Measurements from ENCODE around the gene PTPN13.

Gene PTPN13

DNA sequence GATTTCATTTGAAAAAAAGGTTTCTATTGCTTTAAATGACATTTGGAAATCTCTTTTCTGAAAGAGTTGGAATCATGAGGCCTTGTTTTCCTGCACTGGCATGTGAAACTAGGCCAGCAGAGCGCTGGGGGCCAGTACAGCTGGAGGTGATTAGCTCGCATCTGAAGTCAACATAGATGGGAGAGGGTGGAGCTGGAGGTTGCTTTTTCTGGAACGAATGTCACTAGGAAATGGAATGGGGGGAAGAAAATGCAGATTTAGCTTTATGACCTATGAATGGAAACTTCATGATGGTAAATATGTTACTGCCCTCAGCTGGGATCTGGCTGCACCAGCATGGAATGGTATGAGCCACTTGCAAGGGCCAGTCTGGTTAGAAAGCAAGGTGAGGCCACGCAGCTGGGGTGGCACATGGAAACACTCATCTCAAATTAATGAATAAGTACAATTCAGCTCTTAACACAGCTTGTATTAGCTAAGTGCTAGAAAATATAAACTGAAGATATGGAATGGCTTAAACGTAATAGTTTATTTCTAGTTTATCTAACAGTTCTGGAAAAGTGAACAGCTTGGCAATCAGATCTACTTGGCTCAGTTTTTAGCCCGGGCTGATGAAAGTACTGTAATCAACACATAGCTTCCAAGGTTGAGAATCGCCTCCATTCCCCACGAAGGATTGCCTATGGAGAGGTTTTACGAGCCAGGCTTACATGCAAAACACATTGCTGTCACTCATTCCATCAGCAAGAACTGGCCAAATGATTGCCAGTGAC, 222.6 kb downstream of the PTPN13 start:
- DNase-seq (ENCODE audit: low read depth, low spot score) = peak; percentile 18

DNA sequence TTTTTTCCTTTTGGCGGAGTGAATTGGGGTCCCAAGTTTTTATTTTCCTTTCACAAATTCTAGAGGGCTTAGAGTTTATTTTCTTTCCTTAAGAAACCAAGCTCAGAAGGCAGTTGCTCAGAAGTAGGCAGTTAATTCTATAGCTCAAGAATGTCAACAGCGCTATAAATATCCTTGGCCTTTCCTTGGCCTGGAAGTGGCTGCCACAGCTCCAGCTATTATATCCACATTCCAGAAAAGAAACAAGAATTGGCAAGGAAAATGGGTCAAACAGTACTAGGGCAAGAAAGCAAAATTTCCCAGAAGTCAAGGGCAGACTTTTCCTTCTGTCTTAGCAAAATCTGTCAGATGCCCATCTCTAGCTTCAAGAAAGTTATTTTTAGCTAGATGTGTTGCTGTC, 224.1 kb downstream of the PTPN13 start:
- DNase-seq (ENCODE audit: low read depth, low spot score) = no peak

DNA sequence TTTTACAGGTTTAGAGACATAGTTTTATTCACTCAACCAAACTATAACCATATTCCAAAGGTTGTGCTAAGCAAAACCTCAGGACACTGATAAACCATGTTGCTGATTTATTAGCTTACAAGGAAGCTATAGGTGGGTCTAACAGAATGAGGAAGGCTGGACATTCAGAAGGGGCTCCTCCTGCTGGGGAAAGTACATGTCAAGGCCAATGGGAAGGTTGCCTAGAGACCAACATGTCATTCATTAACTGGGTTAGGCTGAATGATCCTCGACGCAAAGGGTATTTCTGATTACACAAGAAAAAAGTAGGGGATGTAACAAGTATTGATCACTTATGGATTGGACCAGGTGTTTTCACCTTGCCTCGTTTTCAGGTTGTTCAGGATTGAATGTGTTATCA, 224.7 kb downstream of the PTPN13 start:
- DNase-seq (ENCODE audit: low read depth, low spot score) = no peak

DNA sequence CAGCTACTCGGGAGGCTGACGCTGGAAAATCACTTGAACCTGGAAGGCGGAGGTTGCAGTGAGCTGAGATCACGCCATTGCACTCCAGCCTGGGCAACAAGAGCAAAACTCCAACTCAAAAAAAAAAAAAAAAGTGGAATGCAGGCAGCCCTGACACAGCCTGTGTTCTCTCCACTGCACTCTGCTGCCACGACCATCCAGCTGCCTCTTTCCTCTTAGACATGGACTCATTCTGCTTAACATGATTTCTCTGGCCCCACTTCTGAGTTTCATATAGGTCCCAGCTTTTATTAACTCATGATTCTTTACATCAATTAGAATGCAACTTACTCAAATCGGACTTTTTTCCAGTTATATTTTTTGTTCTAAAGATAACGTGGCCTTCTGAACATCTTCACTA, 225.4 kb downstream of the PTPN13 start:
- DNase-seq (ENCODE audit: low read depth, low spot score) = no peak

DNA sequence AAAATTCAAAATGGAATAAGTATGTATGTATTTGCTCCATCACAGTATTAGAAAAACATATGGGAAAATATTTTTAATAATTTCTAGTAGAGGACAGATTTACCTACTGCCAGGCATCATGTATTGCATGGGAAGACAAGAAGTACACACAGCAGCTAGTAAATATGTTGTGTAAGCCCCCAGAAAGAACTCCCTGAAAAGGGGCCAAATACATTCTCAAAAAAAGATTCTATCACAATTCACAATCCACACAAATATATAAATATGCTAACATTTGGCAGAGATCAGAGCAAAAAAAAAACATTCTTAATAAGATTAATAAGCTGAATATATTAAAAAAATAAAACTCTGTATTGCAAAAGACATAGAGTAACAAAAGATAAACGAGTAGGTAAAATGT, 227.0 kb downstream of the PTPN13 start:
- DNase-seq (ENCODE audit: low read depth, low spot score) = no peak

DNA sequence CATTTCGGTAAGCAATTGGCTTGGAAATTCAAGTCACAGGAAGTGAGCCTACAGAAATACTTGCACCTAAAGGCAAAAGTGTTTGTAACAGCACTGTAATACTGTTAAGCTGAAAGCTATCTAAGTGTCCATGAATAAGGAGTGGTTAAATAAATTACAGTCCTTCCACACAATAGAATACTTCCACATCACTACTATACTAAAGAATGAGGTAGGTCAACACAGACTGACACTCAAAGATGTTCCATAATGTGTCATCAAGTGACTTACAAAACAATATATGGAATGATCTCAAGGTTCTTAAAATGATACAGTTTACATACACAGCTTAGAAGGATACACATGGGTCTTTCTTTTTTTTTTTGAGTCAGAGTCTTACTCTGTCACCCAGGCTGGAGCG, 228.0 kb downstream of the PTPN13 start:
- DNase-seq (ENCODE audit: low read depth, low spot score) = no peak

DNA sequence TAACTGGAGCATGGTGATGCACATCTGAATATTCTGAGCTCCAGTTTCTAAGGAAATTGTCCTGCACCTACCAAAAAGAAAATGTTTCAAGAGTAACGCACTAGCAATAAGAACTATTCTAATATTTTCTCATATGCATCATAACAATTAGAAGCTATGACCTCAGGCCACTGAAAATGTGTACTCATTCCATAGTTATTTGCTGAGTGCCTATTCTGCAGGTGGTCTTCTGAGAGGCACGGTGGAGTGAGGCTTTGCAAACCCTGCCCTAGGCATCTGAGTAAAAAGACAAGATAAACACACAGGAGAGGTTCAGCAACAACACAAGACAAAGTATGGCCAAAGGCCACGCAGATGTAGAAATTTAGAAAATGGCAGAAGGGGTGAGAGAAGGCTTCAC, 231.4 kb downstream of the PTPN13 start:
- no peak for DNase-seq (ENCODE audit: low read depth, low spot score)

DNA sequence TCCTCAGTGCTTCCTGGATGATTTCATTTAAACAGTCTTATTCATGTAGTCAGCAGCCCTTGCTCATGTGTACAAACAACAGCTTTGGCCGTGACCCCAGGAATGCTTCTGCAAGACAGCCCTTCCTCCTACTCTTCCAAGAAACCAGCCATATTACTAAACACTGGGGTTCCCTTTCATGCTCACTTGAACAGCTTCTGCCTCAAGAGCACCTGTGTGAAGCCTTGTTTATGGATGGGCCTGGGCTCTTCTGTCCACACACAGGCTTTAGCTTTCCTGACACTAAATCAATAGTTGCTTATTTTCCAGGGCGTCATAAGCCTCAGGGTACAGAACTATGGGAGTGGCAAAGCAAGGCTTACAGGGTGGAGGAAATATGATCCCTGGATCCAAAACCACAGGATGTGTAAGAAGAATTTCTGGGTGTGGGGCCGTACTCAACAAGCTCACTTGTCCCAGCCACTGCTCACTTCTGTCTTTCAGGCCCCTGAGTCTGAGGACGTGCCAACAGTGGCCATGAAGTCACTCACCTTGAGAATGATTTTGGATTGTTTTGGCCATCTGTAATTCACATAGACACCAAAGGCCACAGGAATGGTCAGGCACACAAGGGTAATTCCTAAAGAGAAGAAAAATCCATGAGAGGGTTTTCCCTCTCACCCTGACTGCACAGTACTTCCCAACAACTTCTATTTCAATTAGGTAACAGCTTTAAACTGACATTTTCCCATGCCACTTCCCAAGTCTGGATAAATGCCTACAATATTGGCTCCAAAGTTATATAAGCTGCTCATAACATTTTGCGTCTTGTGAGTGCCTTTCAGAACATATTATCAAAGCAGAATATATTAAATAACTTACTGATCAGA, 237.4 kb downstream of the PTPN13 start:
- DNase-seq (ENCODE audit: low read depth, low spot score) = no peak

DNA sequence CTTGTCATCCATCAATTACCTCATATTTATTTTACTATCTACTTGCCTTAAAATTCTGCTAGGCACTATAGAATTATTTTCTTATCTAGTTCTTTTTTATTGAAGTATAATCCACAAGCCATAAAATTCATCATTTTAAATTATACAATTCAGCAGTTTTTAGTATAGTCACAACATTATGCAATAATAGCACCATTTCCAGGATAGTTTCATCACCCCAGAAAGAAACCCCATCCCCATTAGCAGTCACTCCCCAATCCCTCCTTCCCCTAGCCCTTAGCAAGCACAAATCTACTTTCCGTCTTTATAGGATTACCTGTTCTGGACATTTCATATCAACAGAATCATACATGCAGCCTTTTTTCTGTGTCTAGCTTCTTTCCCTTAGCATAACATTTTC, 239.5 kb downstream of the PTPN13 start:
- DNase-seq (ENCODE audit: low read depth, low spot score) = no peak

DNA sequence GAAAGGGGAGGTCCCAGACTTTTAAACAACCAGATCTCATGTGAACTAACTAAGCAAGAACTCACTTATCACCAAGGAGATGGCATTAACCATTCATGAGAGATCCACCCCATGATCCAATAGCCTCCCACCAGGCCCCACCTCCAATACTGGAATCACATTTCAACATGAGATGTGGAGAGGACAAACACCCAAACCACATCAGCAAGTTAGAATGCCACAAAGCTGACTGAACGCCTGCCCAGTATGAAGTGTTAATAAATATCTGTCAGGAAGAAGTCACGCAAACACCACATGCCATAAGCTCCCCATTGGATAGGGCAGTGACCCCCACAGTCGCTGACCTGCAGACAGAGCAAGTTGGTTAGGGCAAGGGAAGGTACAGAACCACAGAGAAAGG, 240.8 kb downstream of the PTPN13 start:
- DNase-seq (ENCODE audit: low read depth, low spot score) = no peak

DNA sequence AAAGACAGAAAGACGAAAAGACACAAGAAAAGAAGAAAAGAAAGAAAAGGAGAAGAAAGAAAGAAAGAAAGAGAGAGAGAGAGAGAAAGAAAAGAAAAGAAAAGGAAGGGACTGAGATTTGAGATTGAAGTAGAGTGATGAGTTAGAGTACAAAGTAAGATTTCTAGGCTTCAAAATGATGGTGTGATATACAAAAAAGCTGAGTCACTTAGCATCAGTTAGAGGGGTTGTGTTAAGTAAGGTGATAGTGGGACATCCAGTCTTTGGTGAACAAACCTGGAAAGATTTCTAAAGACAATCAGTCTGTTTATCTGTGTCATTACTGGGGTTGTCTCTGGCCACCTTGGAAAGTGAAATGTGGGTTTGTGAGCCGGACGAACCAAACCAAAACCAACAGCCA, 241.6 kb downstream of the PTPN13 start:
- DNase-seq (ENCODE audit: low read depth, low spot score) = no peak

DNA sequence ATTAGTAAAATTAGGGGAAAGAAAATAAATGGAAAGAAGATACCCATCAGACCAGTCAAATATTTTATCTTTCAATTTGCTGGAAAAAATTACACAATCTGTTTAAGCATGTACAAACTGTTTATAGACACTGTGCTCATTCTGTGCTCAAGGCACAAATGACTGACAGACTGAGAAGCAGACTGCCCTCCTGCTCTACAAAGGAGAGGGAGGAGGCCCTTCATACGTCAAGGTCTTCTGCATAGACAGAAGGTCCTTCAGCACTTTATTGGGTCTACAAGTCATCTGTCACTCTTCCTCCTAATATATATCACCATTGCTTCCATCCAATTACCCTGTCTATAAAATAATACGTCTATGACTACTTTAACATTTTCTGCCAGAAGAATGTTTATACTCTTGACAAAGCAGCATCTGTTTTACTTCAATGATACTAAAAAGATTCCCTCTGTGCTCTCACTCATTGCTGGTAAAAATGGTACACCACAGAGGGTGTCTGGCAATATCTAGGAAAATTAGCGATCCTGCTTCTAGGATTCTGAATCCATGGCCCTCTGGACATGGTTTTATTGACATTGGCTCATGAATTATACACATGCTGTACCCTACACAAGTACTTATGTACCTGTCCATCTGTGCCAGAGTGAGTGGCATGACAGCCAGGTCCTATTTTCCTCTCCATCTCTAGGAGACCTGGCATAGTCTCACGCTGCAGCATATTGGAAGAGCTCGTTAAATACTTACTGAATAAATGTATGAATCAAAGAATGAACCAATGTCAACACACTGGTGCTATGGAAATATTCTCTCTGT, 243.8 kb downstream of the PTPN13 start:
- no peak for DNase-seq (ENCODE audit: low read depth, low spot score)

DNA sequence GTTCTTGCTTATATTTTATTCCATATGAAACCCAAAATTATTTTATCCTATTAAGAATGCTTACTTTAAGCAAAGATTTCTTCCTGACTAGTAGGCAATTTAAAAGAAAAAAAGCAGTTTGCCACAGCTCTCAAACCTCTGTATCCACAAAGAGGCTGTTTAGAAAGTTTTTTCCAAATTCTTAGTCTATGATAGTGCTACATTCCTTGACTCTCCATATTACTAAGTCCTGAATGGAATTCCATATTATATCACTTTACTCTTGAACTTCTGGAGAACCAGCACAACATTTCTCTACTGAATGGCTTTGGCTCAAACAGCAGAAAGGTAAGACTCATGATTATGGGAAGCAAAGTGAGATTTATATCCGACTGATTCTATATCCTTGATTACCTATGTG, 246.7 kb downstream of the PTPN13 start:
- DNase-seq (ENCODE audit: low read depth, low spot score) = no peak

DNA sequence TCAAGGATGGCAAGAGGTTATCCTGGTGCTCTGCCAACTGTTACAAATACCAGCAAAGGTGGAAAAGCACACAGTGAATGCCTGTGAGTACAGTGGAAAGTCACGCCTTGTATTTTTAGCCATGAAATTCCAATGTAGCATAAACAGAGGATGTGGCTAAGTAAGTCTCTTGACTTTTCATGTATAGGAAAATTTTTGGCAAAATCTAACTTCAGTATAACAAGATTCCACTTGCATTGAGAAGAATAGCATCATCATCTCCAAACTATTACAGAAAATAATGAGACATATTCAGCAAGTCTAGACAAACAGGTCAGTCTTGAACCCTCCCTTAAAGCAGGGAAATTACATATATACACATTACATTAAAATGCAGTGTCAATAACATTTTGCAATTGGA, 247.2 kb downstream of the PTPN13 start:
- DNase-seq (ENCODE audit: low read depth, low spot score) = no peak

DNA sequence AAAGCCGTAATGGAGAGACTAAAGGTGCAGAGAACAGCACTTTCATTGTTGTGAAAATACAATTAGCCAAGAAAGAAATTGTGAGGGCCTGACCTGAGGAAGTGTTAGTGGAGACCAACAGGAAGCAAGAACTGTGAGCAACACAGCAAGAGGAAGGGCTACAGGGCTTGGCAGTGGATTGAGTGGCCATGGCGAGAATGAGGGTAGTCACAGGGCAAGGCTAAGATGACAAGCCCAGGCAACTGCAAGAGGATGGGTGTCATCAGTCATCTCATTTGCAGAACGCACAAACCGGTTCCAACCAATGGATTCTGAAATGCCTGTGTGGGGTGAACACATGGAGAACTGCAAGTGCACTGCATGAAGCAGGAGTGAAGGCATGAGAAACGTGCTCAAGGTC, 251.5 kb downstream of the PTPN13 start:
- DNase-seq (ENCODE audit: low read depth, low spot score) = no peak

DNA sequence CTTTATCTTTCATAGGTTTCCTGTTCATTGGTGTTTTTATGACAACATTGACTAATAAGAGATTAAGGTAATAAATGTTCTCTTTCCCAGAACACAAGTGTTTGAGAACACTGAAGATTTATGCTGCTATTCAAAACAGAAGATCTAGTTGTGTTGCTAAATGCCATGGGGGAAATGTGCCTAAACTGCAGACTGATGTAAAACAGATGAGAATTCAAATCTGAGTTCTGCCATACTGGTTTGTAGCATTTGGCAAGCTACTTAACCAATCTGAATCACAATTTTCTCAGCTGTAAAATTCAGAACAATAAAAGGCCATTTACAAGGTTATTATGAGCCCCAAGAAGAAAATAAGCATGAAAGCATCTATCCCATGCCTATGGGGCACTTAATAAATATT, 252.8 kb downstream of the PTPN13 start:
- DNase-seq (ENCODE audit: low read depth, low spot score) = no peak

DNA sequence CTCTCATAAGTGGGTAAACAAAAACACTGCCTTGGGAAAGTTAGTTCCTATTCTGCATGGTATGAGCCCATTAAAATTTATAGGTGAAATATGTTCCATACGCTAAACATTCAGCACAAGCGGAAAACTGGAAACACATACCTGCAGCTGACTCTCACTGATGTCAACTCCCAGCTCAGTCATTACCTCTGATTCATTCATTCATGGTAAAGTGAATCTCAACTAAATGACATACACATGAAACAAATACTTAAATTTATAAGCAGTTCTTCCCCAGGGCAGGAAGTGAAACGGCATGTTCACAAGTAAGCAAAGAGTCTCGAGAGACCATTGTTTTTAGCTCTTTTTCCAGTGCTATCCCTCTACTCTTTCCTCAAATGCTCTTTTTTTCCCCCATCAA, 253.5 kb downstream of the PTPN13 start:
- no peak for DNase-seq (ENCODE audit: low read depth, low spot score)

DNA sequence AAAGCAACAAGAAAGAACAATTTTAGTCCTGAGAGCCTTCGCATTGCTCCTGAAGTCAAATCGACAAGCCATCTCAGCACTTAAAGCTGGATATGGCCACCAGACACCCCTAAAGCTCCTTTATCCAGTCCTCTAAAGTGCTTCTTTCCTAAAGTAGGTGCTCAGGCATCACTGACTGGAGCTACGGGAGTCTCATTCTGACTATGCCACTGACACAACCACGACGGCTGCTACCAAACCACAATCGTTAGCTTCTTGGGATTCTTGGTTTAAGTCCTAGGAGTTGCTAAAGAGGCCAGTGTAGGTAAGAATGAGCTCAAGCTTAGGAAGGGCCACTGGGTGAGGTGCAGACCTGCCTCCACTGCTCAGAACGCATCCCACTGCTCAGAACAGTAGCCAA, 254.0 kb downstream of the PTPN13 start:
- DNase-seq (ENCODE audit: low read depth, low spot score) = no peak

DNA sequence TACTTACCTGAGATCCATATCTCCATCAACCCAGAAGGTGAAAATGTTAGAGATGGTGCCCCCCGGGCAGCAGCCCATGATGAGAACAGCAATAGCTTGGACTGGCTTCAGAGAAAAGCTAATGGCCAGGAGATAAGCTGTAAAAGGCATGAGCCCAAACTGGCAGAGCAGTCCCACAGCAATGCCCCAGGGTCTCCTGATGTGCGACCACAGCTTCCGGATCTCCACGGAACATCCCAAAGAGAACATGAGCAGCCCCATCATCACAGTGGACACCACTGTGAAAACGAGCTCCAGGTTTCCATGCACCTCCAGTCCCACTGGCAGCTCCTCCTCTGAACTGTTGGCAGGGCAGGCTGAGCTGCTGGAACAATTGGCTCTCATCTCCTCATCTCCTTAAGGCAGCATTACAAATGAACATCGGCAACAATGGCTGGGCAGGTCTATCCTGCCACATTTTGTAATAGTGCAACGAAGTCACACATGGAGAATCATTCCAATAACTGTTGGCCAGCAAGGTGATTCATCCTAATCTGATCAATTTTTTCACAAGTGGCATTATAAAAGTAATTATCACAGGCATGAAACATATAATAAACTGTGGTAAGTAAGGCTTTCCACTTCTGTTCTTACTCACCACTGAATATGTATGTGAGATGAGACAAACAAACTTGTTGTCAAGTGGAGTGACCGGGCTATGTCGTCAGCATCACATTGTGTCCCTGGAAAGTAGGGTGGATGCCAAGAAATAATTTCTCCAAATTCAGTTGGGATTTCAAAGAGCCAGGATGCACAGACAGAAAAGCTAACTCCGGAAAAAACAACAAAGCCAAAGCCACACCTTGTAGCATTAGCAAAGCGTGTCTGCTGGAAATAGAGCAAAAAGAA, 254.9 kb downstream of the PTPN13 start, which contains the start of gene SLC10A6:
Gene SLC10A6, minus strand, starts transcription at position 653 of the 888 bp plus-strand sequence. Its CDS starts 269 bp downstream, at position 384.
- DNase-seq (ENCODE audit: low read depth, low spot score) = no peak

DNA sequence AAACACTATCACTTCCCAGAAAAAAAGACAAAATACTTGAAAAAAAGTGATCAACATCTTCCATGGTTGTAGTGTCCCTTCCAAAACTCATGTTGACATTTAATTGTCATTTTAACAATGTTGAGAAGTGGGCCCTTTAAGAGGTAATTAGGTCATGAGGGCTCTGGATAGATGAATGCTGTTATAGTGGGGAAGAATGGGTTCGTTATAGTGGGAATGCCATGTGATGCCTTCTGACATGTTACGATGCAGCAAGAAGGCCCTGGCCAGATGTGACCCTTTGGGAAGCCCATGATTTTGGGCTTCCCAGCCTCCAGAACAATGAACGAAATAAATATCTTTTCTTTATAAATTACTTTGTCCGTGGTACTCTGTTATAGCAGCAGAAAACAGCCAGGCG, 259.1 kb downstream of the PTPN13 start:
- DNase-seq (ENCODE audit: low read depth, low spot score) = no peak

DNA sequence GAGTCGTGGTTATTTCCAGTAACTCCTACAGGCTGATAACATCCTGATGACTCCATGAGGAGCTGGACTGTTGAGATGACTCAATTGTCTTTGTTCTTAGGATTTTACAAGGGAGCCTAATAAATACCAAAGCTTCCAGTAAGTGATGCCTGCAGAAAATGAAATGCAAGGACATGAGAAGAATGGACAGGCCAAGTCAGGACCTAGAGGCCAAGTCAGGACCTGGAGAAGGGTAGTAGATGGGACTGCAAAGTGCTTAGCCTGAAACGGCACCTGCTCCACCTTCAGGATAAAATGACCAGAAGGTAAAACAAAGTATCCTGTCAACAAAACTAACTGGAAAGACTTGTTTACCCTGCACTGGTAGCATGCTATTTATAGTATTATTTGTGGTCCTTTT, 261.5 kb downstream of the PTPN13 start:
- DNase-seq (ENCODE audit: low read depth, low spot score) = no peak

All from brain pericyte (primary cell).